Activated CD4-positive, alpha-beta T cell treated with anti-CD3 and anti-CD28 coated beads, Interleukin-2, amount 10 ng/mL, durations not matched to agents 24 days and 14 days (primary cell): Measurements from ENCODE around the gene GCN1. TPM values are rescaled to one million over a fixed set of nuclear protein-coding genes. Genes with fewer than 3 reads are reported as not detected.
A peak's percentile ranks its signal among the peaks of the same experiment; 100 is the strongest.

ENCODE experiments used
- DNase-seq: peaks from one replicate; pipeline ENCODE4 v3.0.0; 2022
- H3K27ac Mint-ChIP-seq: one replicate; pipeline ENCODE4 v1.8.0; 2022; ENCODE audit warnings: mild to moderate bottlenecking, mixed read lengths
- H3K27me3 Mint-ChIP-seq: one replicate; pipeline ENCODE4 v1.8.0; 2022; ENCODE audit warnings: mixed read lengths
- H3K36me3 Mint-ChIP-seq: one replicate; pipeline ENCODE4 v1.8.0; 2022; ENCODE audit warnings: low read depth, mild to moderate bottlenecking, mixed read lengths
- H3K4me1 Mint-ChIP-seq: one replicate; pipeline ENCODE4 v1.8.0; 2021; ENCODE audit warnings: mixed read lengths
- H3K4me3 Mint-ChIP-seq: one replicate; pipeline ENCODE4 v1.8.0; 2022; ENCODE audit warnings: mild to moderate bottlenecking, moderate library complexity, mixed read lengths
- H3K9me3 Mint-ChIP-seq: one replicate; pipeline ENCODE4 v1.8.0; 2021; ENCODE audit warnings: mixed read lengths
- intact Hi-C: fragments of 100-400 bp; cut with micrococcal nuclease; formaldehyde crosslinking; loops from one replicate; pipeline ENCODE4 v1.15.1; 2023
- total RNA-seq: library from RNA; stranded (reverse); gene quantifications from 2 replicates; pipeline ENCODE4 v1.2.3, GENCODE V29; 2022

GCN1 gene
- total RNA-seq, 1 donor from 2014 or later, result 169 TPM

GRCh38 chr12:120095331-120095730 lies 99.2 kb downstream of the GCN1 start:
- no peak for DNase-seq
- Mint-ChIP-seq H3K4me3 (no peak overlapping the region), H3K27me3 (no peaks in the 10 kb centered on the region), H3K27ac (no peak overlapping the region), H3K4me1 (peaks cover 4% of the 10 kb centered on the region), H3K9me3 (no peaks in the 10 kb centered on the region), H3K36me3 (peaks cover 50% of the 10 kb centered on the region)
- intact Hi-C loops, result no loop called here

GRCh38 chr12:120094485-120094884 lies 100.0 kb downstream of the GCN1 start:
- Mint-ChIP-seq H3K4me3 (no peak overlapping the region), H3K4me1 (peaks cover 1% of the 10 kb centered on the region), H3K27ac (no peak overlapping the region), H3K9me3 (no peaks in the 10 kb centered on the region), H3K36me3 (peaks cover 51% of the 10 kb centered on the region), H3K27me3 (no peaks in the 10 kb centered on the region)
- intact Hi-C loops, result no loop called here
- DNase-seq, result no peak

GRCh38 chr12:120093592-120094355 lies 100.7 kb downstream of the GCN1 start:
- no peaks in the 10 kb centered on the region for H3K9me3 Mint-ChIP-seq
- H3K27ac Mint-ChIP-seq, result no peak overlapping the region
- no peak overlapping the region for H3K4me3 Mint-ChIP-seq
- peaks cover 3% of the 10 kb centered on the region for H3K4me1 Mint-ChIP-seq
- no peaks in the 10 kb centered on the region for H3K27me3 Mint-ChIP-seq
- intact Hi-C loops, result no loop called here
- DNase-seq, result no peak
- H3K36me3 Mint-ChIP-seq, result peaks cover 56% of the 10 kb centered on the region

GRCh38 chr12:120093336-120093591 lies 101.3 kb downstream of the GCN1 start:
- Mint-ChIP-seq H3K27ac (no peak overlapping the region), H3K36me3 (peaks cover 53% of the 10 kb centered on the region), H3K27me3 (no peaks in the 10 kb centered on the region), H3K9me3 (no peaks in the 10 kb centered on the region), H3K4me3 (no peak overlapping the region), H3K4me1 (peaks cover 3% of the 10 kb centered on the region)
- no peak for DNase-seq
- intact Hi-C loops, result no loop called here

GRCh38 chr12:120092551-120093335 lies 101.8 kb downstream of the GCN1 start:
- H3K9me3 Mint-ChIP-seq, result no peaks in the 10 kb centered on the region
- intact Hi-C loops, result no loop called here
- DNase-seq, result no peak
- H3K27ac Mint-ChIP-seq, result no peak overlapping the region
- H3K36me3 Mint-ChIP-seq, result peaks cover 49% of the 10 kb centered on the region
- peaks cover 3% of the 10 kb centered on the region for H3K4me1 Mint-ChIP-seq
- H3K4me3 Mint-ChIP-seq, result no peak overlapping the region
- no peaks in the 10 kb centered on the region for H3K27me3 Mint-ChIP-seq

GRCh38 chr12:120091371-120092090 lies 103.0 kb downstream of the GCN1 start:
- H3K27ac Mint-ChIP-seq, result peak overlapping the region; percentile 63
- no peak for DNase-seq

GRCh38 chr12:120090626-120091295 lies 103.8 kb downstream of the GCN1 start:
- no peak for DNase-seq
- H3K27me3 Mint-ChIP-seq, result peaks cover 2% of the 10 kb centered on the region
- H3K9me3 Mint-ChIP-seq, result no peaks in the 10 kb centered on the region
- H3K27ac Mint-ChIP-seq, result no peak overlapping the region
- H3K36me3 Mint-ChIP-seq, result peaks cover 52% of the 10 kb centered on the region
- intact Hi-C loops, result no loop called here
- H3K4me1 Mint-ChIP-seq, result peaks cover 19% of the 10 kb centered on the region
- no peak overlapping the region for H3K4me3 Mint-ChIP-seq

More at GRCh38 chr12:120091371-120092090, 103.0 kb downstream of the GCN1 start:
- no peak overlapping the region for H3K4me3 Mint-ChIP-seq
- no peaks in the 10 kb centered on the region for H3K9me3 Mint-ChIP-seq
- peaks cover 14% of the 10 kb centered on the region for H3K4me1 Mint-ChIP-seq
- H3K27me3 Mint-ChIP-seq, result peaks cover 2% of the 10 kb centered on the region
- H3K36me3 Mint-ChIP-seq, result peaks cover 52% of the 10 kb centered on the region
- intact Hi-C loops, result no loop called here

GRCh38 chr12:120090206-120090605 lies 104.3 kb downstream of the GCN1 start:
- intact Hi-C loops, result no loop called here

GRCh38 chr12:120089796-120090195 lies 104.7 kb downstream of the GCN1 start:
- no peak overlapping the region for H3K4me3 Mint-ChIP-seq
- H3K4me1 Mint-ChIP-seq, result peaks cover 27% of the 10 kb centered on the region
- peaks cover 2% of the 10 kb centered on the region for H3K27me3 Mint-ChIP-seq
- H3K36me3 Mint-ChIP-seq, result peaks cover 60% of the 10 kb centered on the region
- H3K9me3 Mint-ChIP-seq, result no peaks in the 10 kb centered on the region
- DNase-seq, result no peak
- H3K27ac Mint-ChIP-seq, result no peak overlapping the region
- intact Hi-C loops, result no loop called here

More at GRCh38 chr12:120090206-120090605, 104.3 kb downstream of the GCN1 start:
- H3K27ac Mint-ChIP-seq, result no peak overlapping the region
- H3K9me3 Mint-ChIP-seq, result no peaks in the 10 kb centered on the region
- H3K4me3 Mint-ChIP-seq, result no peak overlapping the region
- peaks cover 2% of the 10 kb centered on the region for H3K27me3 Mint-ChIP-seq
- peaks cover 24% of the 10 kb centered on the region for H3K4me1 Mint-ChIP-seq
- H3K36me3 Mint-ChIP-seq, result peaks cover 57% of the 10 kb centered on the region
- no peak for DNase-seq

GRCh38 chr12:120089105-120089504 lies 105.4 kb downstream of the GCN1 start:
- intact Hi-C loops, result no loop called here
- H3K27ac Mint-ChIP-seq, result peak overlapping the region; percentile 11
- H3K36me3 Mint-ChIP-seq, result peaks cover 64% of the 10 kb centered on the region

GRCh38 chr12:120086801-120087621 lies 107.5 kb downstream of the GCN1 start:
- Mint-ChIP-seq H3K27ac (peak overlapping the region; percentile 88), H3K4me1 (peaks cover 33% of the 10 kb centered on the region), H3K27me3 (peaks cover 2% of the 10 kb centered on the region), H3K9me3 (no peaks in the 10 kb centered on the region), H3K4me3 (peak overlapping the region; percentile 78), H3K36me3 (peaks cover 70% of the 10 kb centered on the region)
- DNase-seq, result peak; percentile 100
- intact Hi-C loops, result loop anchor here (1.0 to 2.0 kb wide), 6 partner anchors 29 to 210 kb away; partner anchors contain the start of genes CIT and RAB35

More at GRCh38 chr12:120089105-120089504, 105.4 kb downstream of the GCN1 start:
- no peak overlapping the region for H3K4me3 Mint-ChIP-seq
- no peaks in the 10 kb centered on the region for H3K9me3 Mint-ChIP-seq
- peaks cover 2% of the 10 kb centered on the region for H3K27me3 Mint-ChIP-seq
- H3K4me1 Mint-ChIP-seq, result peaks cover 33% of the 10 kb centered on the region
- DNase-seq, result no peak

GRCh38 chr12:120085920-120086645 lies 108.4 kb downstream of the GCN1 start:
- H3K27me3 Mint-ChIP-seq, result peaks cover 2% of the 10 kb centered on the region
- DNase-seq, result no peak
- intact Hi-C loops, result loop anchor here (2.0 kb wide), 2 partner anchors 105 to 149 kb away; no protein-coding TSS in a partner anchor
- H3K27ac Mint-ChIP-seq, result peak overlapping the region; percentile 88
- peak overlapping the region; percentile 78 for H3K4me3 Mint-ChIP-seq
- no peaks in the 10 kb centered on the region for H3K9me3 Mint-ChIP-seq
- peaks cover 71% of the 10 kb centered on the region for H3K36me3 Mint-ChIP-seq
- H3K4me1 Mint-ChIP-seq, result peaks cover 33% of the 10 kb centered on the region
